Stomach smooth muscle (tissue), 2 donors: ENCODE measurements around the gene PVALEF.

Experiments
- H3K27ac ChIP-seq: one replicate; pipeline ENCODE4 v1.7.0; 2013; ENCODE audit warnings: mild to moderate bottlenecking, low read length, inconsistent platforms
- H3K27me3 ChIP-seq, 2 donors: one replicate each; pipeline ENCODE4 v1.7.0; 2013; ENCODE audit warnings: low read length in 2 of 2; ENCODE audit not compliant: insufficient read depth in 2 of 2, control insufficient read depth in 1 of 2
- H3K36me3 ChIP-seq, 2 donors: one replicate each; pipeline ENCODE4 v1.7.0; 2013; ENCODE audit warnings: low read length in 2 of 2; ENCODE audit not compliant: control insufficient read depth in 2 of 2, insufficient read depth in 2 of 2
- H3K4me1 ChIP-seq: one replicate; pipeline ENCODE4 v1.7.0; 2013; ENCODE audit warnings: low read length; ENCODE audit not compliant: control insufficient read depth, insufficient read depth
- H3K4me3 ChIP-seq, 2 donors: one replicate each; pipeline ENCODE4 v1.7.0; 2013; ENCODE audit warnings: low read length in 2 of 2
- H3K9ac ChIP-seq, 2 donors: one replicate each; pipeline ENCODE4 v1.7.0; 2013; ENCODE audit warnings: low read length in 2 of 2, mild to moderate bottlenecking in 1 of 2
- H3K9me3 ChIP-seq, 2 donors: one replicate each; pipeline ENCODE4 v1.7.0; 2013; ENCODE audit warnings: low read length in 2 of 2; ENCODE audit not compliant: control insufficient read depth in 2 of 2
- donor health status: healthy.
- donor health status: Pancreatic carcinoma.

PVALEF gene

GRCh38 chr17:81164371-81165245 is 699 bp upstream of the PVALEF start:
- Histone ChIP-seq H3K4me1 (peaks cover 18% of the 10 kb centered on the region), H3K36me3 (no peaks in the 10 kb centered on the region), H3K9ac (peak overlapping the region in 1 of 2 donors; percentile 36), H3K27ac (peak overlapping the region; percentile 41), H3K4me3 (peak overlapping the region in 1 of 2 donors; percentile 75), H3K9me3 (no peaks in the 10 kb centered on the region), H3K27me3 (peaks cover 0 to 3% of the 10 kb centered on the region in 2 donors)

DNA sequence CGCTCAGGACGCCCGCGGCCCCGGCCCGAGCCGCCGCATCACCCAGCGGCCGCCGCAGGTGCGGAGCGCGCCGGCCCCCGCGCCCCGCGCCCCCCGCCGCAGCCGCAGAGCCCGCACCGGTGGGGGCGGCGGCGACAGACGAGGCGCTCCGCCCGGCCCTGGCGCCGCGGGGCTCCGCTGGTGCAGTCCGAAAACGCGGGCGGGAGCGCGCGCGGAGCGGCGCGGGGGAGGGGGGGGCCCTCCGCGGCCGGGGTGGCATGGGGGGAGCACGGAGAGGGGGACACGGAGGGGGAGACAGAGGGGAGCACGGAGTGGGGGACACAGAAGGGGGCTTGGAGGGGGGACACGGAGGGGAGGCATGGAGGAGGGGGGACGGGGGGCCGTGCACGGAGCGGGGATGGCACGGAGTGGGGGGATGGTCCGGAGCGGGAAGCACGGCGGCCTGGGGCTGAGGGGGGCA is 756 bp downstream of the PVALEF start, which contains the start of gene AATK:
Gene AATK, minus strand, starts transcription at position 189 of the 460 bp plus-strand sequence. CDS start 229 bp downstream, outside the sequence.
- peaks cover 3% of the 10 kb centered on the region in 2 donors for H3K27me3 ChIP-seq
- peak within 1 kb of the TSS; percentile 9 to 64 for H3K9ac ChIP-seq
- peaks cover 18% of the 10 kb centered on the region for H3K4me1 ChIP-seq
- no peaks in the 10 kb centered on the region for H3K9me3 ChIP-seq
- peak within 1 kb of the TSS in 1 of 2 donors; percentile 75 for H3K4me3 ChIP-seq
- H3K27ac ChIP-seq: peak within 1 kb of the TSS; percentile 41
- no peaks in the 10 kb centered on the region for H3K36me3 ChIP-seq

GRCh38 chr17:81167194-81167524 is 1.9 kb downstream of the PVALEF start:
- Histone ChIP-seq H3K9ac (no peak overlapping the region), H3K27ac (no peak overlapping the region), H3K27me3 (peaks cover 3% of the 10 kb centered on the region in 2 donors), H3K4me3 (no peak overlapping the region), H3K9me3 (no peaks in the 10 kb centered on the region), H3K36me3 (no peaks in the 10 kb centered on the region), H3K4me1 (peaks cover 21% of the 10 kb centered on the region)

GRCh38 chr17:81167638-81168037 is 2.3 kb downstream of the PVALEF start:
- H3K9me3 ChIP-seq: no peaks in the 10 kb centered on the region
- peaks cover 3% of the 10 kb centered on the region in 2 donors for H3K27me3 ChIP-seq
- peaks cover 21% of the 10 kb centered on the region for H3K4me1 ChIP-seq
- H3K27ac ChIP-seq: no peak overlapping the region
- no peaks in the 10 kb centered on the region for H3K36me3 ChIP-seq
- no peak overlapping the region for H3K9ac ChIP-seq
- H3K4me3 ChIP-seq: no peak overlapping the region

GRCh38 chr17:81169870-81170309 is 4.6 kb downstream of the PVALEF start:
- Histone ChIP-seq H3K4me1 (peaks cover 17% of the 10 kb centered on the region), H3K27me3 (peaks cover 3% of the 10 kb centered on the region in 2 donors), H3K27ac (no peak overlapping the region), H3K9me3 (no peaks in the 10 kb centered on the region), H3K36me3 (no peaks in the 10 kb centered on the region), H3K9ac (no peak overlapping the region), H3K4me3 (no peak overlapping the region)

DNA sequence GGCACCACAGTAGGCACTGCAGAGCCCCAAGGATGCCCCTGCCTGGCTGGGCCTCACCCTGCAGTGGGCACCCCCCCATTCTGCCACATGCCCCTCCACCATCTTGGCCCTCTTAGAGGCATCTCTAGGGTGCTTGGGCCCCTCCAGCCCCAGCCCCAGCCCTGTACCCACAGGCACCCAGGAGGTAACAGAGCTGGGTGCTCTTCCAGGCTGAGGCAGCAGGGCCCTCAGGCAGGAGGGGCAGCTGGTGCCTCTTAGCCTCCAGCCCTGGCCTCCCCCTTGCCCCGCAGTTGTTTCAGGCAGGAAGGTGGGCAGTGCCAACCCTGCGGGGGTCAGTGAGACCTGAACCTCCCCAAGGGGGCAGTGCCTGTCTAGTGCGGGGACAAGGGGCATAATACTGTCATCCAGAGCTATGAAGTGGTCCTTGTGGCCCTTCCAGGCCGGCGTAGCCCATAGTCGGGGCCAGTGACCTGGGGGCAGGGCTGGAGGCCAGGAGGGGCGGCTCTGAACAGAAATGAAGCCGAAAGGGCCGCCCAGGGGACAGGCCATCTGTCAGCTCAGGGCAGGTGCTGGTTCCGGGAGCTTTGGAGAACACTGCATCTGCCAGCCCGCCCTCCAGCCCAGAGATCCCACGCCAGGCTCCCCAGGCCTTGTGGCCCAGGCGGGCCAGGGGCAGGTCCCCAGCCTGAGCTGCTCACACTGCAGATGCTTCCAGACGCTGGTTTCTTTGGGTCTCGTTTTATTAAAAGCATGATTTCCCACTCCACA is 5.6 kb downstream of the PVALEF start:
- no peaks in the 10 kb centered on the region for H3K36me3 ChIP-seq
- no peak overlapping the region for H3K9ac ChIP-seq
- no peak overlapping the region for H3K4me3 ChIP-seq
- no peaks in the 10 kb centered on the region for H3K9me3 ChIP-seq
- peaks cover 0 to 3% of the 10 kb centered on the region in 2 donors for H3K27me3 ChIP-seq
- peaks cover 8% of the 10 kb centered on the region for H3K4me1 ChIP-seq
- no peak overlapping the region for H3K27ac ChIP-seq

- Histone ChIP-seq H3K27me3 (peaks cover 0 to 3% of the 10 kb centered on the region in 2 donors), H3K9me3 (no peaks in the 10 kb centered on the region), H3K27ac (no peak overlapping the region), H3K36me3 (no peaks in the 10 kb centered on the region), H3K4me1 (peaks cover 3% of the 10 kb centered on the region), H3K9ac (no peak overlapping the region), H3K4me3 (no peak overlapping the region)
Observed at GRCh38 chr17:81171941-81172340, 6.6 kb downstream of the PVALEF start.

DNA sequence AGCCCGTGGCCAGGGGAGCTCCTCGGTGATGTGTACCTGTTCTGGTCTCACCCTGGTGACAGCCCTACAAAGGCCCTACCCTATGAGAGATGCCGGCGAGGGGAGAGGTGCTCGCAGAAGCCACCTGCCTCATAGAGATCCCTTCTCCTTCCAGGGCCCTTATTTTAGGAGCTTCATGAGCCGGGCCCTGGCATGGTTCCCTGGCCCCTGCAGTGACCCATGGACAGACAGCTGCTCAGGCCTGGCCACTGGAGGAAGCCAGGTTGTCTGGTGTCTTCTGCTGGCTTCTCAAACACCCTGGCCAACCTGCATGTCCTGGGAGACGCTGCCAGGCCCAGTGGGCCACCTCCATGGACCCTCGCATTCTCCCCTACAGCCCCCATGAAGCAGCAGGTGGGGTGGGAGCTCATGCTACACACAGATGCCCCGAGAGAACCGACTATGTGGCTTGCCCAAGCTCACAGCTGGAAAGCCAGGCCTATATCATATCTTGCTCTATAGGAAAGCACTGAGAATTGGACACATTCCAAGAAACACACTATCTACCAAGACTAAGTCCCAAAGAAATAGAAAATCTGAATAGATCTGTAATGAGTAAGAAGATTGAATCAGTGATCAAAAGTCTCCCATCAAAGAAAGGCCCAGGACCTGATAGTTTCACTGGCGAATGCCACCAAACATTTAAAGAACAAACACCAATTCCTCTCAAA is 7.9 kb downstream of the PVALEF start:
- Histone ChIP-seq H3K4me3 (no peak overlapping the region), H3K36me3 (no peaks in the 10 kb centered on the region), H3K9me3 (no peaks in the 10 kb centered on the region), H3K27ac (no peak overlapping the region), H3K27me3 (peaks cover 0 to 3% of the 10 kb centered on the region in 2 donors), H3K9ac (no peak overlapping the region), H3K4me1 (peaks cover 3% of the 10 kb centered on the region)

GRCh38 chr17:81173762-81174155 is 8.5 kb downstream of the PVALEF start:
- Histone ChIP-seq H3K27ac (no peak overlapping the region), H3K27me3 (peaks cover 0 to 3% of the 10 kb centered on the region in 2 donors), H3K4me3 (no peak overlapping the region), H3K4me1 (peaks cover 3% of the 10 kb centered on the region), H3K9me3 (no peaks in the 10 kb centered on the region), H3K9ac (no peak overlapping the region), H3K36me3 (no peaks in the 10 kb centered on the region)

GRCh38 chr17:81176666-81177065 is 11.4 kb downstream of the PVALEF start:
- Histone ChIP-seq H3K27ac (no peak overlapping the region), H3K9ac (no peak overlapping the region)

More at GRCh38 chr17:81176666-81177065, 11.4 kb downstream of the PVALEF start:
- Histone ChIP-seq H3K4me3 (no peak overlapping the region), H3K9me3 (no peaks in the 10 kb centered on the region), H3K36me3 (no peaks in the 10 kb centered on the region), H3K27me3 (no peaks in the 10 kb centered on the region), H3K4me1 (peaks cover 3% of the 10 kb centered on the region)
